Measurements from ENCODE around the gene ZSCAN26. TPM values are rescaled to one million over a fixed set of nuclear protein-coding genes. Genes with fewer than 3 reads are reported as not detected.
A peak's percentile ranks its signal among the peaks of the same experiment; 100 is the strongest.

ZSCAN26 gene
- 12.6 to 18.9 TPM (median 14.8 TPM) in 3 replicates for total RNA-seq
- long read RNA-seq, transcript ZSCAN26-202 (4 exons, 2,835 nt): minor isoform, 7 of 34 reads
- long read RNA-seq, transcript ZSCAN26-201 (4 exons, 2,362 nt): major isoform, 10 of 34 reads
- long read RNA-seq, partial matches to known transcripts: 2 of 34 reads
- long read RNA-seq, other reads (novel, unspliced or antisense): 8 of 34 reads

GRCh38 chr6:28266962-28267694, at the start of gene ZSCAN26:
TSS of gene ZSCAN26 (plus strand) at chr6:28267143. CDS start at chr6:28271920, 4,777 bp downstream.
- Mint-ChIP-seq H3K27me3 (ENCODE audit: low read depth) (no peaks in the 10 kb centered on the region), H3K27ac (ENCODE audit: unreplicated experiment) (no peak within 1 kb of the TSS), H3K4me3 (ENCODE audit: unreplicated experiment) (no peak within 1 kb of the TSS), H3K36me3 (ENCODE audit: low read depth) (peaks cover 2% of the 10 kb centered on the region), H3K9me3 (ENCODE audit: low read depth) (no peaks in the 10 kb centered on the region), H3K4me1 (ENCODE audit: low read depth) (peaks cover 18% of the 10 kb centered on the region)
- TF ChIP-seq CTCF (IDR thresholded peaks at IDR 0.05): no peak
- DNase-seq (ENCODE audit: low spot score): peak; percentile 92

GRCh38 chr6:28217890-28218289, 49.1 kb upstream of the ZSCAN26 start:
- Mint-ChIP-seq H3K27me3 (ENCODE audit: low read depth) (peaks cover 23% of the 10 kb centered on the region), H3K4me3 (ENCODE audit: unreplicated experiment) (no peak overlapping the region), H3K36me3 (ENCODE audit: low read depth) (no peaks in the 10 kb centered on the region), H3K9me3 (ENCODE audit: low read depth) (no peaks in the 10 kb centered on the region), H3K4me1 (ENCODE audit: low read depth) (peaks cover 7% of the 10 kb centered on the region), H3K27ac (ENCODE audit: unreplicated experiment) (no peak overlapping the region)
- DNase-seq (ENCODE audit: low spot score): no peak
- no peak for TF ChIP-seq CTCF (IDR thresholded peaks at IDR 0.05)

- TF ChIP-seq CTCF (IDR thresholded peaks at IDR 0.05): no peak
- no peaks in the 10 kb centered on the region for H3K9me3 Mint-ChIP-seq (ENCODE audit: low read depth)
- peaks cover 3% of the 10 kb centered on the region for H3K4me1 Mint-ChIP-seq (ENCODE audit: low read depth)
- no peaks in the 10 kb centered on the region for H3K36me3 Mint-ChIP-seq (ENCODE audit: low read depth)
- peak overlapping the region; percentile 79 for H3K4me3 Mint-ChIP-seq (ENCODE audit: unreplicated experiment)
- peaks cover 23% of the 10 kb centered on the region for H3K27me3 Mint-ChIP-seq (ENCODE audit: low read depth)
- DNase-seq (ENCODE audit: low spot score): no peak
- H3K27ac Mint-ChIP-seq (ENCODE audit: unreplicated experiment): peak overlapping the region; percentile 49
Measured at GRCh38 chr6:28218312-28219248, 48.4 kb upstream of the ZSCAN26 start.

DNA sequence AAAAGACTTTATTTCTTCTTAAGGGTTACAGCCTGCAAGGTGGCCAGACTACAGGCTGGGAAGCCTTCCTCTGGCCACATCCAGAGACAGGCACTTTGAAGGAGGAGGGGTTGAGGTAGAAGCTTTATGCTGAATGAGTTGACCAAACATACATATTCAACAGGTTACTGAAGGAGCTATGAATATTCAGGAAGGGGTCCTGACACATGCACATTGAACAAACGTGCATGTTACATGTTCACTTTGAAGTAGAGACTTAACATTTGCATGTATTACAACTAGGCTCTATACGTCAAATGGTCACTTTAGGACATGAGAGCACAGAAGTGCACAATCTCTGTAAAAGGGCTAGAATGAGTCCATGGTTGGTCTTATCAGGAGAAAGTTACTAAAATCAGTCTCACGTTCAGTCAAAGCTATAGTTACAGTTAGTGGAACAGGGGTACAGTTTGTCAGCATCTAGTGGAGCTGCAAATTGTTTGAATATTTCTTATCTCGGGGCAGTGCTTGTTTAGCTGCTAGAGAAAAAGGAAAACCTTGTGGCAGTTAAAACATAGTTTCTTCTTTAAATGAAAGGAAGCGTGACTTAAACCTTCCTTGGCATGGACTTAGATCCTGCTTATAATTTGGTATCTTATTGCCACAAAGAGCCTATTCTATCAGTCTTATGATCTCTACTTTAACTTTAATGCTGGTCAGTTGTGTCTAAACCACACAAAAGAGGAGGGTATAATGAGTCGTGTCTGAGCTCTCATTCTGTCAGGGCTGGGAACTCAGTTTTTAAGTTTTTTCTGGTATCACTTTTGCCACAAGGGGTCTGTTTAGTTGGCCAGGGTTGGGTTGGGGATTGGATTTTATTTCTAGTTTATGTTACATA, 46.4 kb upstream of the ZSCAN26 start:
- H3K27me3 Mint-ChIP-seq (ENCODE audit: low read depth): peaks cover 18% of the 10 kb centered on the region
- no peak for DNase-seq (ENCODE audit: low spot score)
- no peaks in the 10 kb centered on the region for H3K36me3 Mint-ChIP-seq (ENCODE audit: low read depth)
- H3K27ac Mint-ChIP-seq (ENCODE audit: unreplicated experiment): no peak overlapping the region
- H3K9me3 Mint-ChIP-seq (ENCODE audit: low read depth): no peaks in the 10 kb centered on the region
- H3K4me3 Mint-ChIP-seq (ENCODE audit: unreplicated experiment): no peak overlapping the region
- TF ChIP-seq CTCF (IDR thresholded peaks at IDR 0.05): no peak
- H3K4me1 Mint-ChIP-seq (ENCODE audit: low read depth): peaks cover 11% of the 10 kb centered on the region

All from chondrocyte (in vitro differentiated cells).